ENCODE measurements around the gene EML1.

DNA sequence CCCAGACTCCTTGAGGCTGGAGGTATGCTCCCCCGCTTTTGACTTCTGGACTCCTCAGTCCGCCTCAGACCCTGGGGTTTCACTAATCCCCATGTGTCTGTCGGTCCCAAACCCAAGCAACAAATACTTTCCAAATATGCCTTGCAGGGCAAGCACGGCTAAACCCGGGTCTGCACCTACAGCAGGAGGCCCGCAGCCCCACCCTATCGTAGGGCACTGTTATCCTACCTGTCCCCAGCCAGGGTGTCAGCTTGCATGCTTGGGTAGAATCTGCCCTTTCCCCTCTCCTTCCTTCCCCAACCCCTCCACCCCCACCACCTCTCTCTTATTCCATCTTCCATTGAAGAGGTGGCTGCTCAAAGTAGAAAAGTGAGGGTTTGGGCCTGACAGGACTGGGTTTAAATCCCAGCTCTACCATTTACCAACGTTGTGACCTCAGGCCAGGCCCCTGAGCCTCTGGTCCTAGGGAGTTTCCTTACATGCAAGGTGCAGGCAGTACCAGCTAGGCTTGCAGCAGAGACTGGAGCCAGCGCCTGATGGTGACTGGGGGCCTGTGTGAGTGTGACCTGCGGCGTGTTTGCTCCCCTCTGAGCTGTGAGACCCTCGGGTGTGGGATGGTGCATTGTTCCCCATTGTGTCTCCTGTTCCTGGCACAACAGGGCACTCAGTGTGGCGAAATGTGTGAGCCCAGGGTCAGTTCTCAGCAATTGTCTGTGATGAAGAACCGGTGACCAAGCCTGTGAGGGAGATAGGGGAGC is 11.2 kb upstream of the EML1 start:
- TF ChIP-seq, protein P1, sequence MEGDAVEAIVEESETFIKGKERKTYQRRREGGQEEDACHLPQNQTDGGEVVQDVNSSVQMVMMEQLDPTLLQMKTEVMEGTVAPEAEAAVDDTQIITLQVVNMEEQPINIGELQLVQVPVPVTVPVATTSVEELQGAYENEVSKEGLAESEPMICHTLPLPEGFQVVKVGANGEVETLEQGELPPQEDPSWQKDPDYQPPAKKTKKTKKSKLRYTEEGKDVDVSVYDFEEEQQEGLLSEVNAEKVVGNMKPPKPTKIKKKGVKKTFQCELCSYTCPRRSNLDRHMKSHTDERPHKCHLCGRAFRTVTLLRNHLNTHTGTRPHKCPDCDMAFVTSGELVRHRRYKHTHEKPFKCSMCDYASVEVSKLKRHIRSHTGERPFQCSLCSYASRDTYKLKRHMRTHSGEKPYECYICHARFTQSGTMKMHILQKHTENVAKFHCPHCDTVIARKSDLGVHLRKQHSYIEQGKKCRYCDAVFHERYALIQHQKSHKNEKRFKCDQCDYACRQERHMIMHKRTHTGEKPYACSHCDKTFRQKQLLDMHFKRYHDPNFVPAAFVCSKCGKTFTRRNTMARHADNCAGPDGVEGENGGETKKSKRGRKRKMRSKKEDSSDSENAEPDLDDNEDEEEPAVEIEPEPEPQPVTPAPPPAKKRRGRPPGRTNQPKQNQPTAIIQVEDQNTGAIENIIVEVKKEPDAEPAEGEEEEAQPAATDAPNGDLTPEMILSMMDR (conservative IDR thresholded peaks at IDR 0.05) = no peak
- no peak for TF ChIP-seq ZFX (IDR thresholded peaks at IDR 0.05)

All from C4-2B (cell line).